H1 (cell line): ENCODE measurements around the gene AKAP8.

Experiments
- CEBPB ChIP-seq: IDR thresholded peaks from 2 replicates; pipeline ENCODE4 v1.6.1; 2012; ENCODE audit warnings: low read depth, low read length
- CTCF ChIP-seq, 3 experiments: IDR thresholded peaks; 1 replicate in 2 of 3; 2 replicates in 1 of 3; pipeline versions ENCODE4 v1.5.1 to v1.6.1; 2011; ENCODE audit warnings: low read length in 3 of 3, mild to moderate bottlenecking in 3 of 3, inconsistent platforms in 2 of 3, low read depth in 1 of 3, moderate library complexity in 1 of 3; ENCODE audit not compliant: insufficient read depth in 1 of 3; ENCODE audit errors: control extremely low read depth in 1 of 3
- EZH2 ChIP-seq: fragments of 200-600 bp; sonication (generic); IDR thresholded peaks from 2 replicates; pipeline ENCODE4 v1.7.1; 2012; ENCODE audit warnings: low read depth, mild to moderate bottlenecking, moderate library complexity, low read length, inconsistent platforms; ENCODE audit not compliant: severe bottlenecking
- GABPA ChIP-seq: IDR thresholded peaks from 2 replicates; pipeline ENCODE4 v1.6.1; 2011; ENCODE audit warnings: mild to moderate bottlenecking, low read length, moderate library complexity, borderline replicate concordance; ENCODE audit not compliant: insufficient read depth
- JUND ChIP-seq: IDR thresholded peaks from 2 replicates; pipeline ENCODE4 v1.6.1; 2011; ENCODE audit warnings: mild to moderate bottlenecking, improper control_type of control experiment, low read length
- POLR2A ChIP-seq, 2 experiments: IDR thresholded peaks; 1 replicate in 1 of 2; 2 replicates in 1 of 2; pipeline ENCODE4 v1.6.1; 2011; ENCODE audit warnings: low read depth in 2 of 2, low read length in 2 of 2, mild to moderate bottlenecking in 2 of 2; ENCODE audit errors: control extremely low read depth in 1 of 2
- SIN3A ChIP-seq, 2 experiments: IDR thresholded peaks in 1 of 2; conservative IDR thresholded peaks in 1 of 2; 2 replicates each; pipeline ENCODE4 v1.6.1; 2011 to 2012; ENCODE audit warnings: low read length in 2 of 2, improper control_type of control experiment in 1 of 2, low read depth in 1 of 2, mild to moderate bottlenecking in 1 of 2
- ZNF274 ChIP-seq: IDR thresholded peaks from 2 replicates; pipeline ENCODE4 v1.7.0; 2012; ENCODE audit warnings: low read length, borderline replicate concordance; ENCODE audit errors: extremely low read depth

DNA sequence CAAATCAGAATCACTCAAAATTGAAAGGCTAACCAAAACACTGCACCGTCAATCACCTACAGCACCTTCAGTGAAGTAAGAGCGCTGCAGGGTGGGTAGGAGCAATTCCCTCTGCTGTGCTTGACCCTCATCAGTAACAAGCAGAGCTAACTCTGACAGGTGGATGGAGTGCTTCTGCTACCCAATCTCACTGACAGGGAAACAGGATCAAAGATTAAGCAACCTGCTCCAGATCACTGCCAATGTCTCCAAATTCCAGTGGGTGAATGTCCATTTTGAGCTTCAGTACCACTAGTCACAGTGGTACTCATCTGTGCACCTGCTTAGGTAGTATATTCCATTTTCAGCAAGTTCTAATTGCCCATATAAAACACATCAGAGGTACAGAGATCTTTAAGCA, 72.4 kb downstream of the AKAP8 start:
- TF ChIP-seq ZNF274: no peak
- no peak for TF ChIP-seq CEBPB
- TF ChIP-seq SIN3A (conservative IDR thresholded peaks at IDR 0.05 in 1 of 2, IDR thresholded peaks at IDR 0.05 in 1 of 2; ENCODE audit: low read depth in 1 of 2, low read length in 2 of 2): no peak
- TF ChIP-seq EZH2: no peak
- TF ChIP-seq GABPA: no peak
- no peak for TF ChIP-seq CTCF (IDR thresholded peaks at IDR 0.05; ENCODE audit: control extremely low read depth in 1 of 3, insufficient read depth in 1 of 3, low read depth in 1 of 3, low read length in 3 of 3)
- no peak for TF ChIP-seq JUND
- TF ChIP-seq POLR2A (IDR thresholded peaks at IDR 0.05; ENCODE audit: control extremely low read depth in 1 of 2, low read depth in 2 of 2, low read length in 2 of 2): no peak
